Prostate gland (tissue), 2 donors: Measurements from ENCODE around the gene NUMB.

Experiments used
- POLR2AphosphoS5 ChIP-seq: sonication (generic); formaldehyde crosslinking; IDR thresholded peaks from one replicate; pipeline ENCODE4 v1.6.1; 2017; ENCODE audit warnings: antibody characterized with exemption
- TF ChIP-seq, protein P1 (sequence below), 4 experiments: fragments of 200-600 bp in 2 of 4; fragments of 450-650 bp in 2 of 4; sonication (generic) in 2 of 4; IDR thresholded peaks; 1 replicate in 3 of 4; 2 replicates in 1 of 4; pipeline ENCODE4 v1.5.1; 2016 to 2019; ENCODE audit warnings: antibody characterized with exemption in 4 of 4, mild to moderate bottlenecking in 2 of 4, moderate library complexity in 2 of 4

DNA sequence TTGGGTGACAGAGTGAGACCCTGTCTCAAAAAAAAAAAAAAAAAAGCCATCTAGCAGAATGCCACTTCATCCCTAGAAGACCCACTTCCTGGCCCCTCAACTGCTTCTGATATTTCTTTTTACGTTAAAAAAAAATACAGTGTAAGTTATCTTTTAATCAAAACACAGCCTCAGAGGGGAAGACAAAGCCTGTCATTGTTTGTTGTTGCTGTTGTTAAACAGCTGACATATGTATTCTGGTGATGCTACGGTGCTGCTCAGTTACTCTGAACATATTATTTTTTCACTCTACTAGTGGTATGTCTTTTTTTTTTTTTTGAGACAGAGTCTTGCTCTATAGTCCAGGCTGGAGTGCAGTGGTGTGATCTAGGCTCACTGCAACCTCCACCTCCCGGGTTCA, 145.7 kb downstream of the NUMB start:
- TF ChIP-seq, protein P1, sequence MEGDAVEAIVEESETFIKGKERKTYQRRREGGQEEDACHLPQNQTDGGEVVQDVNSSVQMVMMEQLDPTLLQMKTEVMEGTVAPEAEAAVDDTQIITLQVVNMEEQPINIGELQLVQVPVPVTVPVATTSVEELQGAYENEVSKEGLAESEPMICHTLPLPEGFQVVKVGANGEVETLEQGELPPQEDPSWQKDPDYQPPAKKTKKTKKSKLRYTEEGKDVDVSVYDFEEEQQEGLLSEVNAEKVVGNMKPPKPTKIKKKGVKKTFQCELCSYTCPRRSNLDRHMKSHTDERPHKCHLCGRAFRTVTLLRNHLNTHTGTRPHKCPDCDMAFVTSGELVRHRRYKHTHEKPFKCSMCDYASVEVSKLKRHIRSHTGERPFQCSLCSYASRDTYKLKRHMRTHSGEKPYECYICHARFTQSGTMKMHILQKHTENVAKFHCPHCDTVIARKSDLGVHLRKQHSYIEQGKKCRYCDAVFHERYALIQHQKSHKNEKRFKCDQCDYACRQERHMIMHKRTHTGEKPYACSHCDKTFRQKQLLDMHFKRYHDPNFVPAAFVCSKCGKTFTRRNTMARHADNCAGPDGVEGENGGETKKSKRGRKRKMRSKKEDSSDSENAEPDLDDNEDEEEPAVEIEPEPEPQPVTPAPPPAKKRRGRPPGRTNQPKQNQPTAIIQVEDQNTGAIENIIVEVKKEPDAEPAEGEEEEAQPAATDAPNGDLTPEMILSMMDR (IDR thresholded peaks at IDR 0.05): no peak
- TF ChIP-seq POLR2AphosphoS5: no peak
